ENCODE results near the gene SYT8. TPM values are rescaled to one million over a fixed set of nuclear protein-coding genes. Genes with fewer than 3 reads are reported as not detected.
A peak's percentile ranks its signal among the peaks of the same experiment; 100 is the strongest.
"Not testable (repeated sequence)": the region's sequence is repeated elsewhere in the genome, so short reads cannot be mapped to it uniquely, and the experiment has no call there.

The SYT8 gene
- total and polyA plus RNA-seq, 2 experiments from 2014 or later = not detected

GRCh38 chr11:1882265-1883238 lies 47.8 kb downstream of the SYT8 start:
- H3K9me3 ChIP-seq (ENCODE audit: low read depth) = no peaks in the 10 kb centered on the region
- H3K27ac ChIP-seq = no peak overlapping the region
- H3K4me3 ChIP-seq = no peak overlapping the region
- peak; percentile 83 to 88 for DNase-seq (ENCODE audit: low read depth in 1 of 2, low spot score in 1 of 2)
- H3K36me3 ChIP-seq = no peaks in the 10 kb centered on the region
- TF ChIP-seq, protein P1, sequence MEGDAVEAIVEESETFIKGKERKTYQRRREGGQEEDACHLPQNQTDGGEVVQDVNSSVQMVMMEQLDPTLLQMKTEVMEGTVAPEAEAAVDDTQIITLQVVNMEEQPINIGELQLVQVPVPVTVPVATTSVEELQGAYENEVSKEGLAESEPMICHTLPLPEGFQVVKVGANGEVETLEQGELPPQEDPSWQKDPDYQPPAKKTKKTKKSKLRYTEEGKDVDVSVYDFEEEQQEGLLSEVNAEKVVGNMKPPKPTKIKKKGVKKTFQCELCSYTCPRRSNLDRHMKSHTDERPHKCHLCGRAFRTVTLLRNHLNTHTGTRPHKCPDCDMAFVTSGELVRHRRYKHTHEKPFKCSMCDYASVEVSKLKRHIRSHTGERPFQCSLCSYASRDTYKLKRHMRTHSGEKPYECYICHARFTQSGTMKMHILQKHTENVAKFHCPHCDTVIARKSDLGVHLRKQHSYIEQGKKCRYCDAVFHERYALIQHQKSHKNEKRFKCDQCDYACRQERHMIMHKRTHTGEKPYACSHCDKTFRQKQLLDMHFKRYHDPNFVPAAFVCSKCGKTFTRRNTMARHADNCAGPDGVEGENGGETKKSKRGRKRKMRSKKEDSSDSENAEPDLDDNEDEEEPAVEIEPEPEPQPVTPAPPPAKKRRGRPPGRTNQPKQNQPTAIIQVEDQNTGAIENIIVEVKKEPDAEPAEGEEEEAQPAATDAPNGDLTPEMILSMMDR (IDR thresholded peaks at IDR 0.05; ENCODE audit: low read depth, low read length) = peak; percentile 91
- no peaks in the 10 kb centered on the region for H3K27me3 ChIP-seq
- no peaks in the 10 kb centered on the region for H3K4me1 ChIP-seq (ENCODE audit: low read depth)

- Histone ChIP-seq H3K36me3 (no peaks in the 10 kb centered on the region), H3K27me3 (no peaks in the 10 kb centered on the region), H3K4me3 (no peak overlapping the region), H3K4me1 (ENCODE audit: low read depth) (no peaks in the 10 kb centered on the region), H3K27ac (no peak overlapping the region), H3K9me3 (ENCODE audit: low read depth) (no peaks in the 10 kb centered on the region)
- no peak for DNase-seq (ENCODE audit: low read depth in 1 of 2, low spot score in 1 of 2)
- TF ChIP-seq, protein P1 (IDR thresholded peaks at IDR 0.05; ENCODE audit: low read depth, low read length) = no peak
Measured at GRCh38 chr11:1883346-1884302, 48.8 kb downstream of the SYT8 start.

DNA sequence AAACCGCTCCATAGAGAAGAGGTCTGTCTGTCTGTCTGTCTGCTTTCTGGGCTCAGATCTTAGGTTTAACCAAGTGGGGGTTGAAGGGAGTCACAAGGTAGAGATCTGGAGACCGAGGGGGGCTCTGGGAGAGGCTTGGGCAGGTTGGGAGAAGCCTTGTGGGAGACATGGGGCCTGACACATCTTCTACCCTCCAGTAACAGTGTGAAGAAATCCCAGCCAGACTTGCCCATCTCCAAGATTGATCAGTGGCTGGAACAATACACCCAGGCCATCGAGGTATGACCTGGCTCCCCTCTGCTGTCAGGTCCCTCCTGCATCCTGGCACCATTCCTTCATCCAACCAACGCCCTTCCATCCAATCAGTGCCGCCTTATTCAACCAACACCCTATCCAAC lies 49.5 kb downstream of the SYT8 start:
- Histone ChIP-seq H3K27ac (no peak overlapping the region), H3K36me3 (no peaks in the 10 kb centered on the region)
- TF ChIP-seq, protein P1 (IDR thresholded peaks at IDR 0.05; ENCODE audit: low read depth, low read length) = no peak

GRCh38 chr11:1886551-1886950 lies 51.8 kb downstream of the SYT8 start:
- H3K27me3 ChIP-seq; H3K9me3 ChIP-seq (ENCODE audit: low read depth); H3K36me3 ChIP-seq; H3K4me1 ChIP-seq (ENCODE audit: low read depth); H3K4me3 ChIP-seq; H3K27ac ChIP-seq; DNase-seq (ENCODE audit: low read depth in 1 of 2, low spot score in 1 of 2): not testable (repeated sequence)

More for the DNA sequence above, 49.5 kb downstream of the SYT8 start:
- H3K9me3 ChIP-seq (ENCODE audit: low read depth) = no peaks in the 10 kb centered on the region
- H3K4me3 ChIP-seq = no peak overlapping the region
- H3K27me3 ChIP-seq = no peaks in the 10 kb centered on the region
- no peak for DNase-seq (ENCODE audit: low read depth in 1 of 2, low spot score in 1 of 2)
- H3K4me1 ChIP-seq (ENCODE audit: low read depth) = no peaks in the 10 kb centered on the region

Other genes starting within 250 kb of the SYT8 start
- not detected in 2 replicates for gene KRTAP5-1, start 249.7 kb upstream of the SYT8 start, total RNA-seq
- not detected in 2 replicates for gene KRTAP5-1, start 249.7 kb upstream of the SYT8 start, polyA plus RNA-seq
- not detected in 2 replicates for gene KRTAP5-2, start 236.7 kb upstream of the SYT8 start, total RNA-seq
- gene KRTAP5-2, start 236.7 kb upstream of the SYT8 start, polyA plus RNA-seq = not detected in 2 replicates
- gene KRTAP5-3, start 226.5 kb upstream of the SYT8 start, total RNA-seq = not detected in 2 replicates
- gene KRTAP5-3, start 226.5 kb upstream of the SYT8 start, polyA plus RNA-seq = not detected in 2 replicates
- not detected in 2 replicates for gene KRTAP5-4, start 212.9 kb upstream of the SYT8 start, total RNA-seq
- not detected in 2 replicates for gene KRTAP5-4, start 212.9 kb upstream of the SYT8 start, polyA plus RNA-seq
- gene KRTAP5-5, start 205.2 kb upstream of the SYT8 start, total RNA-seq = not detected in 2 replicates
- gene KRTAP5-5, start 205.2 kb upstream of the SYT8 start, polyA plus RNA-seq = not detected in 2 replicates
- gene KRTAP5-6, start 137.8 kb upstream of the SYT8 start, total RNA-seq = not detected in 2 replicates
- gene KRTAP5-6, start 137.8 kb upstream of the SYT8 start, polyA plus RNA-seq = not detected in 2 replicates
- 1.9 TPM in 1 of 2 replicates, not detected in the other for gene IFITM10, start 84.4 kb upstream of the SYT8 start, total RNA-seq
- 1.4 TPM in 1 of 2 replicates, not detected in the other for gene IFITM10, start 84.4 kb upstream of the SYT8 start, polyA plus RNA-seq
- gene CTSD, start 71.1 kb upstream of the SYT8 start, total RNA-seq = 221 and 239 TPM in 2 replicates
- gene CTSD, start 71.1 kb upstream of the SYT8 start, polyA plus RNA-seq = 231 and 258 TPM in 2 replicates
- 1.8 and 3.9 TPM in 2 replicates for gene TNNI2, start 4.0 kb downstream of the SYT8 start, total RNA-seq
- gene TNNI2, start 4.0 kb downstream of the SYT8 start, polyA plus RNA-seq = 1.1 and 2.5 TPM in 2 replicates
- not detected in 2 replicates for gene LSP1, start 18.1 kb downstream of the SYT8 start, total RNA-seq
- 2.1 and 2.8 TPM in 2 replicates for gene LSP1, start 18.1 kb downstream of the SYT8 start, polyA plus RNA-seq
- gene PRR33, start 56.9 kb downstream of the SYT8 start, total RNA-seq = not detected in 2 replicates
- not detected in 2 replicates for gene PRR33, start 56.9 kb downstream of the SYT8 start, polyA plus RNA-seq
- gene TNNT3, start 84.7 kb downstream of the SYT8 start, total RNA-seq = 2.5 and 2.7 TPM in 2 replicates
- gene TNNT3, start 84.7 kb downstream of the SYT8 start, polyA plus RNA-seq = 0.92 and 3.8 TPM in 2 replicates
- gene MRPL23, start 112.3 kb downstream of the SYT8 start, total RNA-seq = 127 and 185 TPM in 2 replicates
- 96.9 and 137 TPM in 2 replicates for gene MRPL23, start 112.3 kb downstream of the SYT8 start, polyA plus RNA-seq
- 262 and 316 TPM in 2 replicates for gene H19, start 162.9 kb downstream of the SYT8 start, total RNA-seq
- 27.7 and 44.5 TPM in 2 replicates for gene H19, start 162.9 kb downstream of the SYT8 start, polyA plus RNA-seq

Measured in cardiac muscle cell (in vitro differentiated cells and primary cell).